Pancreas (tissue), 10 donors: ENCODE measurements around the gene DNM3. TPM values are rescaled to one million over a fixed set of nuclear protein-coding genes. Genes with fewer than 3 reads are reported as not detected.

ENCODE experiments used
- ATAC-seq, 4 donors: fragments of 200-7000 bp; cut with Tn5 transposase; one replicate each; pipeline versions ENCODE4 v1.8.0 to v1.9.1; 2020; ENCODE audit warnings: mild to moderate bottlenecking in 4 of 4, moderate library complexity in 4 of 4
- DNase-seq, 6 donors: peaks; one replicate each; pipeline ENCODE4 v3.0.0-alpha.2; 2020
- FAIRE-seq: peaks from 2 replicates; lab custom pipeline; 2012; peaks lifted over from hg19 to GRCh38; lab: Jason Lieb, UNC
- H3K27ac ChIP-seq, 4 donors: fragments of 200-600 bp; sonication (generic); 1 replicate in 3 of 4; 2 replicates in 1 of 4; pipeline versions ENCODE4 v1.5.0 to v1.8.0; 2020
- H3K27me3 ChIP-seq, 4 donors: fragments of 200-600 bp; one replicate each; pipeline ENCODE4 v1.8.0; 2021
- H3K36me3 ChIP-seq, 3 donors: fragments of 200-600 bp; sonication (generic) in 1 of 3; one replicate each; pipeline versions ENCODE4 v1.5.0 to v1.8.0; 2020 to 2021
- H3K4me1 ChIP-seq, 3 donors: fragments of 200-600 bp; one replicate each; pipeline ENCODE4 v1.8.0; 2021
- H3K4me3 ChIP-seq, 4 donors: fragments of 200-600 bp; sonication (generic) in 2 of 4; one replicate each; pipeline versions ENCODE4 v1.5.0 to v1.8.0; 2020 to 2021
- H3K9me3 ChIP-seq, 4 donors: fragments of 200-600 bp; one replicate each; pipeline ENCODE4 v1.8.0; 2021
- WGBS, 2 donors: extraction: QIAGEN DNeasy Blood & Tissue Kit; methylation state at CpG; one replicate each; pipeline ENCODE4 v1.1.7; 2013; 5-methylcytosine and 5-hydroxymethylcytosine counted together
- intact Hi-C, 3 donors: fragments of 100-400 bp; cut with DNase I; formaldehyde crosslinking; loops; one replicate each; pipeline versions ENCODE4 v1.11.1 to v1.14.2; 2022
- polyA plus RNA-seq, 2 donors: library from polyadenylated mRNA; stranded (reverse); fragments of 200-250 nt; gene quantifications; one replicate each; pipeline ENCODE4 v1.2.3, GENCODE V29; 2013
- total RNA-seq, 6 donors: library from RNA; stranded (reverse); fragmentation: NEBNext Ultra II Directional in 4 of 6; extraction: Animal tissue kit (Norgen Biotek cat#: 25700) in 4 of 6; gene quantifications; one replicate each; pipeline versions ENCODE4 v1.2.1 to v1.2.4, GENCODE V29; 2021 to 2023
- TF ChIP-seq, protein P1 (sequence below), 4 donors: fragments of 200-600 bp; sonication (generic) in 3 of 4; IDR thresholded peaks; one replicate each; pipeline versions ENCODE4 v1.5.0 to v1.8.0; 2021; ENCODE audit warnings: antibody characterized with exemption in 4 of 4
- donor health status: healthy with polysubstance abuse.
- donor health status: DM: no; HTN: no; CAD: no; lungs with moderate emphysema.
- donor health status: DM: no; HTN: no; CAD: no.
- donor health status: control.
- donor health status: control.
- donor health status: Bipolar disorder and iron deficiency.
- donor health status: DM: yes; HTN: yes; CAD: no.
- donor health status: DM: no; HTN: no; CAD: no.
- donor health status: DM: no; HTN: no; CAD: no.
- donor health status: DM: yes; HTN: yes; CAD: no.

The DNM3 gene
- total and polyA plus RNA-seq, 8 donors, result 0.40 to 1.3 (median 0.78) TPM

DNA sequence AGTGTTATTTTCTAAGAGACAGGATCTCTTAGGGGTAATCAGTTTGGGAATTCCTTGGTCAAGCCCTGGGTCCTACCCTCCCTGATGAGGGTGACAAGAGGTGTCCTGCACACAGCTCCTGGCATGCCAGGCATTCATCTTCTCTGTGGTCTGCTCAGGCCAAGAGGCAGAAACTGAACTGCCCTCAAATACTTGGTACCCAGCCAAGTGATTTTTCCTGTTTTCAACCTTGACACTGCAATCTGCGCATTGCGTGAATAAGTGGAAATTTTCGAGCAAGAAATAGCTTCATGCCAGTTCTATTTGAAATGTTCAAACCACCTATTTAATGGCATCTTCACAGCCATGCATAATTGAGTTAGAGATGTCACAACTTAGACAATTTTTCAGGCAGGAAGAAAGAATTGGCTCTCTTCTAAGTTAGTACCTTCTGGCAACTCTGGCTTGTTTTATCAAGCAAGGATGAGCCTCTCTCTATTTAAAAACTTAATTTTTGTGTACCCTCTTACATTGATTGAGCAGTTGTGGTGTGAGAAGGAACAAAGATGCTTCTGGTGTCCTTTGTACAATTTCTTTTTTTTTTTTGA is 27.0 kb downstream of the DNM3 start:
- H3K27me3 ChIP-seq, result no peaks in the 10 kb centered on the region
- 22 to 36% methylated on average over 3 of the region's 3 CpGs for WGBS, 2 donors
- TF ChIP-seq, protein P1, sequence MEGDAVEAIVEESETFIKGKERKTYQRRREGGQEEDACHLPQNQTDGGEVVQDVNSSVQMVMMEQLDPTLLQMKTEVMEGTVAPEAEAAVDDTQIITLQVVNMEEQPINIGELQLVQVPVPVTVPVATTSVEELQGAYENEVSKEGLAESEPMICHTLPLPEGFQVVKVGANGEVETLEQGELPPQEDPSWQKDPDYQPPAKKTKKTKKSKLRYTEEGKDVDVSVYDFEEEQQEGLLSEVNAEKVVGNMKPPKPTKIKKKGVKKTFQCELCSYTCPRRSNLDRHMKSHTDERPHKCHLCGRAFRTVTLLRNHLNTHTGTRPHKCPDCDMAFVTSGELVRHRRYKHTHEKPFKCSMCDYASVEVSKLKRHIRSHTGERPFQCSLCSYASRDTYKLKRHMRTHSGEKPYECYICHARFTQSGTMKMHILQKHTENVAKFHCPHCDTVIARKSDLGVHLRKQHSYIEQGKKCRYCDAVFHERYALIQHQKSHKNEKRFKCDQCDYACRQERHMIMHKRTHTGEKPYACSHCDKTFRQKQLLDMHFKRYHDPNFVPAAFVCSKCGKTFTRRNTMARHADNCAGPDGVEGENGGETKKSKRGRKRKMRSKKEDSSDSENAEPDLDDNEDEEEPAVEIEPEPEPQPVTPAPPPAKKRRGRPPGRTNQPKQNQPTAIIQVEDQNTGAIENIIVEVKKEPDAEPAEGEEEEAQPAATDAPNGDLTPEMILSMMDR (IDR thresholded peaks at IDR 0.05), result no peak
- no peaks in the 10 kb centered on the region for H3K9me3 ChIP-seq
- no peak for FAIRE-seq
- H3K4me3 ChIP-seq, result no peak overlapping the region
- no peak for DNase-seq
- H3K4me1 ChIP-seq, result no peaks in the 10 kb centered on the region
- no peaks in the 10 kb centered on the region for H3K36me3 ChIP-seq
- intact Hi-C loops, result no loop called here
- ATAC-seq, result peak in 1 of 4 donors; percentile 19
- H3K27ac ChIP-seq, result no peak overlapping the region

GRCh38 chr1:171869097-171869496 is 27.8 kb downstream of the DNM3 start:
- intact Hi-C loops, result no loop called here
- TF ChIP-seq, protein P1 (IDR thresholded peaks at IDR 0.05), result no peak
- Histone ChIP-seq H3K4me1 (no peaks in the 10 kb centered on the region), H3K4me3 (no peak overlapping the region), H3K36me3 (no peaks in the 10 kb centered on the region), H3K27me3 (no peaks in the 10 kb centered on the region), H3K27ac (no peak overlapping the region), H3K9me3 (no peaks in the 10 kb centered on the region)
- FAIRE-seq (no peak), ATAC-seq (no peak), DNase-seq (peak in 1 of 6 donors; percentile 20)

- WGBS, 2 donors, result 67 to 90% methylated on average over 2 of the region's 2 CpGs
- ATAC-seq, result no peak
Observed at GRCh38 chr1:171871848-171872247, 30.6 kb downstream of the DNM3 start.

GRCh38 chr1:171872430-171872829 is 31.1 kb downstream of the DNM3 start:
- FAIRE-seq, result no peak
- TF ChIP-seq, protein P1 (IDR thresholded peaks at IDR 0.05), result no peak
- Histone ChIP-seq H3K4me3 (no peak overlapping the region), H3K27me3 (no peaks in the 10 kb centered on the region), H3K4me1 (no peaks in the 10 kb centered on the region), H3K36me3 (no peaks in the 10 kb centered on the region), H3K9me3 (no peaks in the 10 kb centered on the region), H3K27ac (no peak overlapping the region)
- 83 to 85% methylated on average over 5 of the region's 5 CpGs for WGBS, 2 donors
- no peak for ATAC-seq
- DNase-seq, result no peak
- intact Hi-C loops, result no loop called here

More at GRCh38 chr1:171871848-171872247, 30.6 kb downstream of the DNM3 start:
- no peaks in the 10 kb centered on the region for H3K4me1 ChIP-seq
- no peaks in the 10 kb centered on the region for H3K36me3 ChIP-seq
- no peak for FAIRE-seq
- H3K9me3 ChIP-seq, result no peaks in the 10 kb centered on the region
- H3K4me3 ChIP-seq, result no peak overlapping the region
- H3K27me3 ChIP-seq, result no peaks in the 10 kb centered on the region
- TF ChIP-seq, protein P1 (IDR thresholded peaks at IDR 0.05), result no peak
- intact Hi-C loops, result no loop called here
- no peak overlapping the region for H3K27ac ChIP-seq
- no peak for DNase-seq

DNA sequence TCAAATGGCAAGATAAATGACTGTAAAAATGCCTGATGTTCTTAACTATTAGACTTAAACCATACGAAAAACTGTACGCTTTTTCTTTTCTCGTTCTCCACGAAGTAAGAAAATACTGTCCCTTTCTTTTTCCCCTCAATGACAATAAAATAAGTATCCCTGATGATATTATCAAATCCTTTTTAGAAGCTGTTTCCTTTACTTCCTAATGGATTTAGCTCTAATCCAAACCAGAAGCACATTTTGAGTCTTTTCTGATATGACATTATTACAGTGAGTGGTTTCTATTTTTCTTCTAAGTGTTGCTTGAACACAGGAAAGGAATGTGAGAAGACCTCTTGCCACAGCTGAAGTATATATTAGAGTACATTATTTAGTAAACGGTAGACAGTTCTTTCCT is 32.4 kb downstream of the DNM3 start:
- TF ChIP-seq, protein P1 (IDR thresholded peaks at IDR 0.05), result no peak
- intact Hi-C loops, result no loop called here
- no peak for DNase-seq
- H3K27ac ChIP-seq, result no peak overlapping the region
- WGBS, 2 donors, result 73 to 85% methylated on average over 5 of the region's 5 CpGs
- H3K36me3 ChIP-seq, result no peaks in the 10 kb centered on the region
- no peaks in the 10 kb centered on the region for H3K4me1 ChIP-seq
- no peaks in the 10 kb centered on the region for H3K9me3 ChIP-seq
- H3K27me3 ChIP-seq, result no peaks in the 10 kb centered on the region
- no peak overlapping the region for H3K4me3 ChIP-seq
- ATAC-seq, result no peak
- FAIRE-seq, result no peak
